MV-4-11 (cell line): Measurements from ENCODE around the gene RPS21.

Experiments used
- DNase-seq: peaks from one replicate; lab custom pipeline; 2025; lab: John Stamatoyannopoulos, UW

The RPS21 gene

GRCh38 chr20:62354031-62354808, 32.7 kb upstream of the RPS21 start:
- DNase-seq, result no peak

GRCh38 chr20:62354811-62355341, 32.0 kb upstream of the RPS21 start:
- no peak for DNase-seq

GRCh38 chr20:62355516-62355877, 31.4 kb upstream of the RPS21 start:
- DNase-seq, result no peak

GRCh38 chr20:62355878-62356588, 30.9 kb upstream of the RPS21 start:
- DNase-seq, result no peak

- no peak for DNase-seq
Measured at GRCh38 chr20:62356589-62357186, 30.2 kb upstream of the RPS21 start.

GRCh38 chr20:62357187-62357667, 29.7 kb upstream of the RPS21 start:
- no peak for DNase-seq

- DNase-seq, result no peak
Measured at GRCh38 chr20:62357681-62358080, 29.2 kb upstream of the RPS21 start.

GRCh38 chr20:62358171-62359042, 28.5 kb upstream of the RPS21 start:
- DNase-seq, result no peak

GRCh38 chr20:62359043-62359490, 27.8 kb upstream of the RPS21 start:
- no peak for DNase-seq

GRCh38 chr20:62359491-62360121, 27.3 kb upstream of the RPS21 start:
- DNase-seq, result no peak

- DNase-seq, result no peak
Measured at GRCh38 chr20:62360854-62361798, 25.8 kb upstream of the RPS21 start.

- no peak for DNase-seq
Measured at GRCh38 chr20:62361799-62362589, 24.9 kb upstream of the RPS21 start.

GRCh38 chr20:62362590-62362940, 24.3 kb upstream of the RPS21 start:
- DNase-seq, result no peak

- DNase-seq, result no peak
Measured at GRCh38 chr20:62362991-62363919, 23.6 kb upstream of the RPS21 start.

- no peak for DNase-seq
Measured at GRCh38 chr20:62363920-62364851, 22.7 kb upstream of the RPS21 start.

- DNase-seq, result no peak
Measured at GRCh38 chr20:62364911-62365736, 21.8 kb upstream of the RPS21 start.
